Measurements from ENCODE around the gene MGLL. TPM values are rescaled to one million over a fixed set of nuclear protein-coding genes. Genes with fewer than 3 reads are reported as not detected.

The MGLL gene
- total RNA-seq, 5 donors from 2014 or later (not counting 1 experiment from before 2014, with no cell fraction given) = 0.78 to 3.7 (median 1.8) TPM

DNA sequence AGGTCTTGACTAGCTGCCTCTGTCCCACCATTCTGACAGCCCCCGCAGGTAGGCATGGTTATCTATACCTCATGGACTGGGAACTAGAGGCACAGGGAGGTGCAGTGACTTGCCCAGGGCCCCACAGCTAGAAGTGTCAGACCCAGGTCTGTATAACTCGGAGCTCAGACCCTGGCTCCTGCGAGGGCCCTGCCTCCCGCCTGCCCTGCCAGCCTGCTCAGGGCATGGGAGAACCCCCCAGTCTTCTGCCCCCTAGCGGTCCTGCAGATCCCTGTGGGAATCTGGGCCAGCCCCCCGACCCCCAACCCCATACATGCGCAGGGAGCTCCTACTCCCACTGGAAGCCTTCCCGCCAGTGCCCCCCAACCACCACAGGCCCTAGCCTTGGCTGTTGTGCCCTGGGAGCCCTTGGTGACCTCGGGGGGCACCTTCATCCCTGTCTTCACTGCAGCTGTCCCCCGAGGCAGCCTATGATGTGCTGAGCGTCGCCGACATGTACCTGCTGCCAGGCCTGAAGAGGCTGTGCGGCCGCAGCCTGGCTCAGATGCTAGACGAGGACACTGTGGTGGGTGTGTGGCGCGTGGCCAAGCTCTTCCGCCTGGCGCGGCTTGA lies 142.7 kb downstream of the MGLL start:
- peaks cover 23 to 33% of the 10 kb centered on the region in 2 donors for H3K36me3 ChIP-seq (ENCODE audit: control insufficient read depth in 2 of 2, extremely low read depth in 1 of 2, insufficient read depth in 1 of 2, low read length in 1 of 2)
- no peaks in the 10 kb centered on the region for H3K27me3 Mint-ChIP-seq
- H3K4me3 ChIP-seq (ENCODE audit: control insufficient read depth in 1 of 2, extremely low read depth in 1 of 2, low read length in 1 of 2) = no peak overlapping the region
- no peak overlapping the region for H3K27ac Mint-ChIP-seq
- no peaks in the 10 kb centered on the region for H3K9me3 ChIP-seq
- H3K4me1 ChIP-seq (ENCODE audit: control insufficient read depth in 1 of 2, extremely low read depth in 1 of 2, insufficient read depth in 2 of 2, low read length in 2 of 2) = peaks cover 0 to 17% of the 10 kb centered on the region in 2 experiments
- no peak overlapping the region for H3K27ac ChIP-seq (ENCODE audit: low read length)
- WGBS (ENCODE audit: insufficient coverage) = 92% methylated on average over 18 of the region's 21 CpGs
- peaks cover 27 to 38% (median 30%) of the 10 kb centered on the region in 3 donors for H3K4me1 Mint-ChIP-seq
- DNase-seq (peak in 3 of 35 experiments; percentile 0 to 20 (median 12)), ATAC-seq (replicated peaks in 1 of 4) (no peak)
- no peaks in the 10 kb centered on the region for H3K9me3 Mint-ChIP-seq
- CTCF ChIA-PET = interaction anchor here in 1 of 2 donors (1.2 to 1.9 kb wide), 2 partner anchors 14 to 105 kb away, joined by 3 to 5 read pairs; no protein-coding TSS in a partner anchor
- POLR2A ChIA-PET = interaction anchor here in 1 of 2 donors (0.6 kb wide), 1 partner anchor 565 kb away, joined by 5 read pairs; no protein-coding TSS in a partner anchor
- no peaks in the 10 kb centered on the region for H3K27me3 ChIP-seq (replicated peaks in 1 of 2; ENCODE audit: control insufficient read depth in 2 of 2, extremely low read depth in 1 of 2, insufficient read depth in 2 of 2, low read length in 1 of 2)
- no peak overlapping the region for H3K4me3 Mint-ChIP-seq
- H3K36me3 Mint-ChIP-seq = peaks cover 12% of the 10 kb centered on the region

DNA sequence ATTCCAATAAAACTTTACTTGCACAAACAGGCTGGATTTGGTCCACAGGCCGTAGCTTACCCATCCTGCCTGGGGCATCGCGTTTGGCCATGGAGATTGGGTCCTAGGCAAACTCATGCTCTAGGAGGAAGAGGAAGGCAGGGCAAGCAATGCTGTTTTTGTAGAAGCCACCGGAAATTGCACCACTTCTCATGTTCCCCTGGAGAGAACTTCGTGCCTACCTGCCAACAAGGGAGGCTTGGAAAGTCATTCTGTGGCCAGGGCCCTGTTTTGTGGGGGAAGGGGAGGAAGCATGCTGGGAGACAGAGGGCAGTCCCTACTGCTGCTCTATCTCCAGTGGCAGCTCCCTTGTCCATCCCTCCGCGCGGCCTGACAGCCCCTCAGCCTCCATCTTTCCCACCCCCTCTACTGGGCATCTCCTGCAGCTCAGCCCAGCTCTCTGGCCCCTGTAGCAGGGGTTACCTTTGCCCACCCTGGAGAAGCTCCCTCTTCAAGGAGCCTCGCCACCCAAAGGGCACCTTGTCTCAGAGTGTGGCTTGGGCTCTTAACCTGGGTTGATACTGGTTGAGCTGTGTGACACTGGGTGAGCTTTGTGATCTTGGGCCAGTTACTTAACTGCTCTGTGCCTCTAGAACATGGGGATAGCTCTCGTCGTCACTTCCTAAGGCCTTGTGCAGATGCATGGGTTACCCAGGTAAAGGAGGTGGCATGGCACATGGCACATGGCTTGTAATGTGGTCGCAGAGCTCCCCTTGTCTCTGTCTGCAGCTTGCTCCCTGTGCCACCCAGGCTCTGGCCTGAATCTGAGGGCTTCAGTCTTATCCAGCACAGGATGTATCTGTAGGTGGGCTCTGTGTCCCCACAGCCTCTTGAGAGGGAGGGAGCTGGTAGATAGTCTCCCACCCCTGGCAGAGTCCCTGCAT lies 143.4 kb downstream of the MGLL start:
- H3K36me3 ChIP-seq (ENCODE audit: control insufficient read depth in 2 of 2, extremely low read depth in 1 of 2, insufficient read depth in 1 of 2, low read length in 1 of 2) = peaks cover 23 to 33% of the 10 kb centered on the region in 2 donors
- H3K36me3 Mint-ChIP-seq = peaks cover 12% of the 10 kb centered on the region
- no peaks in the 10 kb centered on the region for H3K27me3 Mint-ChIP-seq
- H3K27ac ChIP-seq (ENCODE audit: low read length) = no peak overlapping the region
- no peaks in the 10 kb centered on the region for H3K9me3 Mint-ChIP-seq
- POLR2A ChIA-PET = no interaction called here
- H3K4me1 ChIP-seq (ENCODE audit: control insufficient read depth in 1 of 2, extremely low read depth in 1 of 2, insufficient read depth in 2 of 2, low read length in 2 of 2) = peaks cover 5 to 24% of the 10 kb centered on the region in 2 experiments
- ATAC-seq (replicated peaks in 1 of 4) (no peak), DNase-seq (peak in 3 of 35 experiments; percentile 1 to 21 (median 10))
- H3K4me3 ChIP-seq (ENCODE audit: control insufficient read depth in 1 of 2, extremely low read depth in 1 of 2, low read length in 1 of 2) = no peak overlapping the region
- H3K27me3 ChIP-seq (replicated peaks in 1 of 2; ENCODE audit: control insufficient read depth in 2 of 2, extremely low read depth in 1 of 2, insufficient read depth in 2 of 2, low read length in 1 of 2) = no peaks in the 10 kb centered on the region
- H3K4me1 Mint-ChIP-seq = peaks cover 33 to 38% (median 34%) of the 10 kb centered on the region in 3 donors
- CTCF ChIA-PET = interaction anchor here in 1 of 2 donors (0.6 to 1.9 kb wide), 2 partner anchors 104 to 352 kb away, joined by 5 read pairs; no protein-coding TSS in a partner anchor
- H3K4me3 Mint-ChIP-seq = no peak overlapping the region
- no peak overlapping the region for H3K27ac Mint-ChIP-seq
- H3K9me3 ChIP-seq = no peaks in the 10 kb centered on the region
- 96% methylated on average over 10 of the region's 12 CpGs for WGBS (ENCODE audit: insufficient coverage)

DNA sequence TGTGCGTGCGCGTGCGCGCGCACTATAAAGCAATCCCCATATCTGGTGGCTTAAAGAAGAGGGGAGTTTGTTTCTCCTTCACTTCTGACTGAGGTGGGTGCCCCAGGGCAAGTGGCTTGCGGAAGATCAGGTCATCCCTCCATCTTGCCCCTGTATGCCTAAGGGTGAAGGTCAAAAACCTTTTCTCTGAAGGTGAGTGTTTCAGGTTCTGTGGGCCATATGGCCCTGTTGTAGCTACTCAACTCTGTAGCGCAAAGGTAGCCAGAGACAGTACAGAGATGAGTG lies 144.1 kb downstream of the MGLL start:
- Histone ChIP-seq H3K36me3 (ENCODE audit: control insufficient read depth in 2 of 2, extremely low read depth in 1 of 2, insufficient read depth in 1 of 2, low read length in 1 of 2) (peaks cover 23 to 33% of the 10 kb centered on the region in 2 donors), H3K4me3 (ENCODE audit: control insufficient read depth in 1 of 2, extremely low read depth in 1 of 2, low read length in 1 of 2) (no peak overlapping the region), H3K9me3 (no peaks in the 10 kb centered on the region), H3K27me3 (replicated peaks in 1 of 2; ENCODE audit: control insufficient read depth in 2 of 2, extremely low read depth in 1 of 2, insufficient read depth in 2 of 2, low read length in 1 of 2) (no peaks in the 10 kb centered on the region), H3K4me1 (ENCODE audit: control insufficient read depth in 1 of 2, extremely low read depth in 1 of 2, insufficient read depth in 2 of 2, low read length in 2 of 2) (peaks cover 5 to 25% of the 10 kb centered on the region in 2 experiments), H3K27ac (ENCODE audit: low read length) (no peak overlapping the region)
- Mint-ChIP-seq H3K4me1 (peaks cover 32 to 37% (median 33%) of the 10 kb centered on the region in 3 donors), H3K27me3 (no peaks in the 10 kb centered on the region), H3K36me3 (peaks cover 12% of the 10 kb centered on the region), H3K4me3 (no peak overlapping the region), H3K9me3 (no peaks in the 10 kb centered on the region), H3K27ac (no peak overlapping the region)
- DNase-seq (peak in 1 of 35 experiments; percentile 8), ATAC-seq (replicated peaks in 1 of 4) (no peak)
- whole genome bisulfite sequencing (ENCODE audit: insufficient coverage) = no CpG with 5 or more reads among the region's 8 CpGs
- ChIA-PET POLR2A (no interaction called here), CTCF (interaction anchor here in 1 of 2 donors (0.6 to 1.9 kb wide), 2 partner anchors 103 to 352 kb away, joined by 5 read pairs; no protein-coding TSS in a partner anchor)

DNA sequence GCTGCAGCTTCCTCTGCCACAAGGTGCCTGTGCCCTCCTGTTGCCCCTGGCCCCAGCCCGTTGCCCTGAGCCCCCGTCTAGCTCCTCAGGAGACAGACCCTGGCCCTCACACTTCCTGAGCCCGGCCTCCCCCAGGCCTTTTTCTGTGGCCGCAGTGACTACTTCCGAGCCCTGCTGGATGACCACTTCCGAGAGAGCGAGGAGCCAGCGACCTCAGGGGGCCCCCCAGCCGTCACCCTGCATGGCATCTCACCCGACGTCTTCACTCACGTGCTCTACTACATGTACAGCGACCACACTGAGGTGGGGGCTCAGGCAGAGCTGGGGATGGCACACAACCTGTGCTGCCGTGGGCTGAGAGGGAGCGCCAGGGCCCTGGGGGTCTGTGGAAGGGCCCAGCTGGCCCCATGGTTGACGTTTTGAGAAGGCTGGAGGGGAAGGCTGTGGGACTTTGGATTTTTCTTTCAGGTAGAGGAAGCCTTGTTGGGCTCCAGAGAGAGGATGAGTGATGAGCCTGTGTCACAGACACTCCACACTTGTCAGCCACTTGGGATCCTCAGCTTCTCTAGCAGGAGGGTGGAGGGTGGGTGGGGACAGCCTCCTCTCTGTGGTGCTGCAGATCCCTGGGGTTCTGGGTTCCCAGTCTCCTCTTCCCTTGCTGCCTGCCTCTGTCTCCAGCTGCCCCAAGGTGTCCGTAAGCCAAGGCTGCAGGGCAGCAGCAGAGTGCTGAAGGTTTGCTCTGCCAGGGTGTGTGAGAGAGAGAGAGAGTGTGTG lies 144.6 kb downstream of the MGLL start:
- Histone ChIP-seq H3K4me1 (ENCODE audit: control insufficient read depth in 1 of 2, extremely low read depth in 1 of 2, insufficient read depth in 2 of 2, low read length in 2 of 2) (peaks cover 5 to 27% of the 10 kb centered on the region in 2 experiments), H3K27ac (ENCODE audit: low read length) (no peak overlapping the region), H3K27me3 (replicated peaks in 1 of 2; ENCODE audit: control insufficient read depth in 2 of 2, extremely low read depth in 1 of 2, insufficient read depth in 2 of 2, low read length in 1 of 2) (no peaks in the 10 kb centered on the region), H3K4me3 (ENCODE audit: control insufficient read depth in 1 of 2, extremely low read depth in 1 of 2, low read length in 1 of 2) (no peak overlapping the region), H3K9me3 (no peaks in the 10 kb centered on the region), H3K36me3 (ENCODE audit: control insufficient read depth in 2 of 2, extremely low read depth in 1 of 2, insufficient read depth in 1 of 2, low read length in 1 of 2) (peaks cover 23 to 33% of the 10 kb centered on the region in 2 donors)
- DNase-seq = peak in 3 of 35 experiments; percentile 1 to 23 (median 11)
- no peaks in the 10 kb centered on the region for H3K9me3 Mint-ChIP-seq
- peaks cover 12% of the 10 kb centered on the region for H3K36me3 Mint-ChIP-seq
- ChIA-PET CTCF (interaction anchor here in 1 of 2 donors (1.9 kb wide), 1 partner anchor 103 kb away, joined by 5 read pairs; no protein-coding TSS in a partner anchor), POLR2A (no interaction called here)
- no peaks in the 10 kb centered on the region for H3K27me3 Mint-ChIP-seq
- 94% methylated on average over 15 of the region's 17 CpGs for WGBS (ENCODE audit: insufficient coverage)
- peaks cover 32 to 37% (median 33%) of the 10 kb centered on the region in 3 donors for H3K4me1 Mint-ChIP-seq
- H3K27ac Mint-ChIP-seq = no peak overlapping the region
- no peak for ATAC-seq (replicated peaks in 1 of 4)
- H3K4me3 Mint-ChIP-seq = peak overlapping the region in 1 of 3 donors; percentile 17

DNA sequence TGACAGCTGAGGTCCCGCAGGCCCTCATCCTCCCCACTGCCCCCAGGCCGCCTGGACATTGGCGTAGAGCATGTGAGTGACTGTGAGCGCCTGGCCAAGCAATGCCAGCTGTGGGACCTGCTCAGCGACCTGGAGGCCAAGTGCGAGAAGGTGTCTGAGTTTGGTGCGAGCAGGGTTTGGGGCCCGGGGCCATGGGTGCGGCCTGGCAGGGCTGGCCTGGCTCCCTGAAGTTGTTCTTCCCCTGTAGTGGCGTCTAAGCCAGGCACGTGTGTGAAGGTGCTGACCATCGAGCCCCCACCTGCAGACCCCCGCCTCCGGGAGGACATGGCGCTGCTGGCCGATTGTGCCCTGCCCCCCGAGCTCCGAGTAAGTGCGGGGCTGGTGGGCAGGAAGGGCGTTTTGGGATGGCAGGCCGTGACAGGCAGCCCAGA lies 145.4 kb downstream of the MGLL start:
- H3K36me3 Mint-ChIP-seq = peaks cover 12% of the 10 kb centered on the region
- DNase-seq (peak in 2 of 35 experiments; percentile 1 to 23), ATAC-seq (replicated peaks in 1 of 4) (no peak)
- no peaks in the 10 kb centered on the region for H3K27me3 Mint-ChIP-seq
- Histone ChIP-seq H3K4me1 (ENCODE audit: control insufficient read depth in 1 of 2, extremely low read depth in 1 of 2, insufficient read depth in 2 of 2, low read length in 2 of 2) (peaks cover 5 to 30% of the 10 kb centered on the region in 2 experiments), H3K9me3 (no peaks in the 10 kb centered on the region), H3K36me3 (ENCODE audit: control insufficient read depth in 2 of 2, extremely low read depth in 1 of 2, insufficient read depth in 1 of 2, low read length in 1 of 2) (peaks cover 23 to 33% of the 10 kb centered on the region in 2 donors), H3K4me3 (ENCODE audit: control insufficient read depth in 1 of 2, extremely low read depth in 1 of 2, low read length in 1 of 2) (no peak overlapping the region), H3K27me3 (replicated peaks in 1 of 2; ENCODE audit: control insufficient read depth in 2 of 2, extremely low read depth in 1 of 2, insufficient read depth in 2 of 2, low read length in 1 of 2) (no peaks in the 10 kb centered on the region), H3K27ac (ENCODE audit: low read length) (no peak overlapping the region)
- H3K4me1 Mint-ChIP-seq = peaks cover 32 to 37% (median 34%) of the 10 kb centered on the region in 3 donors
- WGBS (ENCODE audit: insufficient coverage) = 94% methylated on average over 17 of the region's 21 CpGs
- POLR2A ChIA-PET = interaction anchor here in 1 of 2 donors (0.5 kb wide), 1 partner anchor 678 kb away, joined by 8 read pairs; no protein-coding TSS in a partner anchor
- H3K9me3 Mint-ChIP-seq = no peaks in the 10 kb centered on the region
- no peak overlapping the region for H3K4me3 Mint-ChIP-seq
- H3K27ac Mint-ChIP-seq = no peak overlapping the region
- CTCF ChIA-PET = no interaction called here
